Suppressor macrophage treated with lipopolysaccharide for 1 hour (primary cell): Measurements from ENCODE around the gene PANX2.

Source experiments
- DNase-seq, 3 donors: peaks; one replicate each; pipeline ENCODE4 v3.0.0-alpha.2; 2020 to 2022

Gene PANX2

GRCh38 chr22:50184004-50184901 lies 13.7 kb downstream of the PANX2 start:
- DNase-seq = peak; percentile 47 to 79 (median 64)

GRCh38 chr22:50184902-50185374 lies 14.4 kb downstream of the PANX2 start:
- DNase-seq = no peak

GRCh38 chr22:50185375-50186087 lies 15.0 kb downstream of the PANX2 start, which contains the start of gene TRABD:
TSS of gene TRABD (plus strand) at chr22:50185913. CDS start at chr22:50193061, 7,148 bp downstream.
- peak; percentile 92 to 98 (median 96) for DNase-seq

GRCh38 chr22:50186181-50186714 lies 15.7 kb downstream of the PANX2 start:
- DNase-seq = no peak

GRCh38 chr22:50186761-50187523 lies 16.4 kb downstream of the PANX2 start:
- DNase-seq = peak in 1 of 3 donors; percentile 40

- no peak for DNase-seq
Measured at GRCh38 chr22:50188356-50188755, 17.8 kb downstream of the PANX2 start.

GRCh38 chr22:50189184-50189848 lies 18.8 kb downstream of the PANX2 start:
- no peak for DNase-seq

GRCh38 chr22:50189849-50190181 lies 19.3 kb downstream of the PANX2 start:
- DNase-seq = no peak

- peak; percentile 84 to 91 (median 86) for DNase-seq
Measured at GRCh38 chr22:50190182-50190940, 19.8 kb downstream of the PANX2 start.

- peak; percentile 72 to 88 (median 75) for DNase-seq
Measured at GRCh38 chr22:50190941-50191741, 20.6 kb downstream of the PANX2 start.

GRCh38 chr22:50192436-50193204 lies 22.1 kb downstream of the PANX2 start:
- DNase-seq = peak in 1 of 3 donors; percentile 35

- no peak for DNase-seq
Measured at GRCh38 chr22:50193621-50194020, 23.1 kb downstream of the PANX2 start.

- DNase-seq = no peak
Measured at GRCh38 chr22:50194037-50194805, 23.7 kb downstream of the PANX2 start.

GRCh38 chr22:50196256-50196655 lies 25.7 kb downstream of the PANX2 start:
- DNase-seq = no peak

GRCh38 chr22:50197000-50197800 lies 26.7 kb downstream of the PANX2 start:
- no peak for DNase-seq

- DNase-seq = no peak
Measured at GRCh38 chr22:50197856-50198623, 27.5 kb downstream of the PANX2 start.

GRCh38 chr22:50198624-50199017 lies 28.1 kb downstream of the PANX2 start:
- DNase-seq = no peak
